GM19463 (cell line): ENCODE measurements around the gene MSI2.

ENCODE experiments used
- ATAC-seq: cut with Tn5 transposase; IDR thresholded peaks from one replicate; pipeline ENCODE4 v1.9.1; 2021; ENCODE audit warnings: mild to moderate bottlenecking, moderate library complexity; ENCODE audit not compliant: unreplicated experiment

The MSI2 gene

DNA sequence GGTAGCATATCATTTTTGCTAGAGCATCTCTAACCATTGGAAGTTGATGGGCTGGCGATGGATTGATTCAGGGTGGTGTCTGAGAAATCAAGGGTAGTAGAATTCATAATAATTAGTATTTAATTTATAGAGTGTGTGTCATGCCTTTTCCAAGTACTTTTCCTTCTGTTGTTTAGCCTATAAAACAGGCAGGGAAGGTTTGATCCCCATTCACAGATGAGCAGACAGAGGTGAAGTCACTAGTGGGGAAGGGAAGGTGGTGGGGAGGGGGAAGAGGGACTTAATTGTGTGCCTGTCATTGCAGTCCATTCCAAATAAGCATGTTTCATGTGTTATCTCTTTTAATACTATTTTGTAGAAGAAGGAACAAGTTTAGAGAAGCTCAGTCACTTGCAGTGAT lies 131.3 kb downstream of the MSI2 start:
- ATAC-seq = no peak

- no peak for ATAC-seq
Measured at GRCh38 chr17:57388131-57388725, 131.9 kb downstream of the MSI2 start.

DNA sequence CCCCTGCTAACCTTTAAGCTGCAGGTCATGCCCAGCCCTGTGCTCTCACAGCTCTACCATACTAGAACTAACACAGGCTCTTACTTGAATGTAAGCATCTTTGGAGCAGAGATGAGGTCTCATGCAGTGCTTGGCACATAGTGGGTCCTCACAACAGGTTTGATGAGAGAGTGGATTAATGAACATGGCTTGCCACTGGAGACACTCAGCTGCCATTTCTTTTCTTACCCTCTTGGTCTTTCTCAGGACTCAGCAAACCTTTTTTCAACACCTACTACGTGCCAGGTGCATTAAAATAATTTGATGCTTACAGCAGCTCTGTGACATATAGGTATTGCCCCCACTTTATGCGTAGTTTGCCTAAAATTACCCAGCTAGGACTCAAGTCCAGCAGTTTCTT lies 133.2 kb downstream of the MSI2 start:
- ATAC-seq = no peak

GRCh38 chr17:57391076-57391825 lies 134.9 kb downstream of the MSI2 start:
- ATAC-seq = no peak

DNA sequence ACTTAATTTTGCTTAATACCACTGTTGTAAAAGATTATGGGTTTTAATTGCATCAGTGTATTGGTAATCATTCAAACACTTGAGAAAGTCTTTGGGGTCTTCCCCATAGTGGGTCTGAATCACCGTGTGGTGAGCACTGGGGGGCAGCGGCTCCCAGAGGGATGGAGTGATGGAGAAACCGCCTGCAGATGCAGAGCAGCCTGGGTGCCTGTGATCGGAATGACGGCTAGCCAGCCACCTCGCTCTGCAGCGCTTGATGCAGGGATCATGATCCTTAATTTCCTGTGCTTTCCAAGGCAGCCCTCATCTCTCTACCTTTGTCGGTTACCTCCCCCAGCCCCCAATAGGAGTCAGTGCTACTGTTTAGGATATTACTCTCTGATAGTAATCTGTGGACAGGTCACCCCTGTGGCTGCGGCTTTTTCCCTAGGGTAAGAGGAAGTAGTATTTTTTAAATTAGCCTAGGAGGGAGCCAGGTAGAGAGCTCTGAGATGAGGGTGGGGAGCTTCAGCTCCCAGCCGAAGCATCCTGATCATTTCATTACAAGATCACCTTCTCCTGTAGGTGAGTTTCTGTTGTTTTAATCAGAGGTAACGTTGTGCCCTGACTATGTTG lies 135.6 kb downstream of the MSI2 start:
- ATAC-seq = no peak

DNA sequence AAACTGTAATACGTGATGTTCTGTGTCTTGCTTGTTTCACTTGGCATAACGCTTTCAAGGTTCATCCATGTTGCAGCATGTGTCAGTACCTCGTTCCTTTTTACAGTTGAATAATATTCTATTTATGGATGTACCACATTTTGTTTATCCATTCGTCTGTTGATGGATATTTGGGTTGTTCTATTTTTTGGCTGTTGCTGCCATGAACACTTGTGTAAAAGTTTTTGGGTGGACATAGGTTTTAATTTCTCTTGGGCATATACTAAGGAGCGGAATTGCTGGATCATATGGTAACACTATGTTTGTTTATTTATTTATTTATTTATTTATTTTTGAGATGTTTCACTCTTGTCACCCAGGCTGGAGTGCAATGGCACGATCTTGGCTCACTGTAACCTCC lies 137.0 kb downstream of the MSI2 start:
- no peak for ATAC-seq

- ATAC-seq = no peak
Measured at GRCh38 chr17:57394375-57394774, 138.1 kb downstream of the MSI2 start.

DNA sequence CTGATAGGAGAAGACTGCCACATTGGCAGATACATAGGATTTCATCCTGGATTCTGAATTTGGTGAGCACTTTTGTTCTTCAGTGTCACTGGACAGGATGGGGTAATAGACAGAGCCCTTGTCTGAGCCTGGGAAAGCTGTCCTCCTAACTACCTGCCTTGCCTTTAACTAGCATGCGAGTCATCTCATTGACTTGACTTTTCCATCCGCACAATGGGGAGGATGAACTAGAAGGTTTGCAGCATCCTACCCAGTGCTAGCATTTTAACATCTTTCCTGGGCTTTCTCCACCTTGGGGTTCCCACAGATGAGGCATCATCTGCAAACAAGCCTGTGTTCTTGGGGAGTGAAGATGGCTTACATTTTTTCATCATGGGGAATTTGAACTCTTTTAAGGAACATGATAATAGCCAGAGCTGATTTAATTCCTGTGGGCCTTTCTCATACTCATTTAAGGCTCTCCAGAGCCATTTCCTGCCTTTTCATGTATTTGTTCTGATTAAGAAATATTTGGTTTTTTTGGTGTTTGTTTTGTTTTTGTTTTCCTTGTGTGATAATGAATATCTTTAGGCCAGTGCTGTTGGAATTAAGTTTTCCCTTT lies 139.5 kb downstream of the MSI2 start:
- ATAC-seq = no peak

- ATAC-seq = no peak
Measured at GRCh38 chr17:57396511-57396921, 140.2 kb downstream of the MSI2 start.

- ATAC-seq = no peak
Measured at GRCh38 chr17:57397402-57397801, 141.1 kb downstream of the MSI2 start.

- ATAC-seq = no peak
Measured at GRCh38 chr17:57399690-57400089, 143.4 kb downstream of the MSI2 start.

DNA sequence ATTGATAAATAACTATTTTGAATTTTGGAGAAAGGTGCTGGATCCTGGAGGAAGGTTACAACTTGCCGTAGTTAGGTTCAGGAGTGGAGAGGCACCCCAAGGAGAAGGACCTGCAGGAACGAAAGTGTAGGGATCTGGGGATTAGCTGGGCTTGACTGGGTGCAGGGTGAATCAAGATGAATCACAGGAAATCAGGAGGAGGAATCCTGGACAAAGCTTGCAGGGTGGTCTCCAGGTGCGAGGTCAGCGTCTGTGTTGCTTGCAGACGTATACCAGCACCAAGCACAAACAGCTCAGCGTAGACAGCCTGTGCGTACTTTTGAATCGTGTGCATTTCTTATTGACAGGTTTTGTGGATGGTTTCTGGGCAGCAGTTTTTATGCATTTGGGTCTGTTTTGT lies 144.3 kb downstream of the MSI2 start:
- no peak for ATAC-seq

- no peak for ATAC-seq
Measured at GRCh38 chr17:57401556-57402488, 145.5 kb downstream of the MSI2 start.

GRCh38 chr17:57402681-57403180 lies 146.4 kb downstream of the MSI2 start:
- ATAC-seq = no peak

DNA sequence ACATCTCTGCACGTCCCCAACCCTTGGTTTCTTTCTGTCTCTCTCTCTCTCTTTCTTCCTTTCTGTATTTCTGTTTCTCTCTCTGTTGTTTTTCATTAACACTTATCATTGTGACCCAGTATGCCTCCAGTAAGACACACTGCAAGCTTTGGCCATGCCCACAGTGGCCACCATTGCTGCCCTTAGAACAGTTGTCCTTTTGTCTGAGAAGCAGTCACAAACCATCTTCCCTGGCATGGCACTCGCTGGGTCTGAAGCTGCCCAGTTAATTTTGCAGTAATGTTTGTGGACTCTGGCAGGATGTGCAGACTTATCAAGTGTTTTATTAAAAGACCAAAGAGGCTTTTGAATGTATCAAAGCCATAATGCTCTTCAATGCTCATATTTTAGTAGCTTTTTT lies 146.9 kb downstream of the MSI2 start:
- no peak for ATAC-seq

DNA sequence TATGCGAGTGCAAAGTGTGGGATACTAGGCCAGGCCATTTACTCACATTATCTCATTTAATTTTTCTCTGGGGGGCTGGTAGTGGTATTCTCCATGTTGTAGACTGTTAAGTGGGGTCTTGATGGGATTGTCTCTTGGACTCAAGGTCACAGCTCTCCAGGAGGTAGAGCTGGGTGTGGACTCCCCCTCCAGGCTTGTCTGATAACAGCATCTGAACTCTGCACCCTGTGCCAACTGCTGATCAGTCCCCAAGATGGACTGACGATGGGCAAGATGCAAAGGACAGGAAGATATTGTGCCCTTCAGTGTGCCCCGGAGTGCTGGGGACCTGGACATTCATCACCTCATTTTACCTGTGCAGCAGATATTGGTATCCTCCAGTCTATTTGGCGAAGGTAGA lies 147.8 kb downstream of the MSI2 start:
- ATAC-seq = no peak

- ATAC-seq = no peak
Measured at GRCh38 chr17:57404795-57405490, 148.6 kb downstream of the MSI2 start.

GRCh38 chr17:57405491-57406072 lies 149.3 kb downstream of the MSI2 start:
- ATAC-seq = no peak

- no peak for ATAC-seq
Measured at GRCh38 chr17:57406131-57406980, 150.0 kb downstream of the MSI2 start.
